ENCODE data around the gene HBM.

DNA sequence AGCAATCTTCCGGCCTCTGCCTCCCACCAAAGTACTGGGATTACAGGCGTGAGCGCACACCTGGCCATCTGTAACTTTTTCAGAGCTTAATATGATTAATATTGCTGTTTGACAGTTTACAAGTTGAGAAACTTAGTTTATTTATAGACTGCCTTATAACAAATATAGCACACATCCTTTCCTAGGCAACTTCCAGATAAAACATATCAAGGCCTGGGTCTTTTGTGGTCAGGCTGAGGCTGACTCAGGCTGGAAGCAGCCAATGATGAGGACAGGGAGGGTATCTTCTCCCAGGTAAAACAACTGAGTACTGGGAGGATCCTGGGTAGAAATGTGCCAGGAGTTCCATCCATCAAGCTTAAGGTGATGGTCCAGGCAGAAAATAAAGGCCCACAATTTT lies 47.2 kb downstream of the HBM start:
- TF ChIP-seq, protein P1, sequence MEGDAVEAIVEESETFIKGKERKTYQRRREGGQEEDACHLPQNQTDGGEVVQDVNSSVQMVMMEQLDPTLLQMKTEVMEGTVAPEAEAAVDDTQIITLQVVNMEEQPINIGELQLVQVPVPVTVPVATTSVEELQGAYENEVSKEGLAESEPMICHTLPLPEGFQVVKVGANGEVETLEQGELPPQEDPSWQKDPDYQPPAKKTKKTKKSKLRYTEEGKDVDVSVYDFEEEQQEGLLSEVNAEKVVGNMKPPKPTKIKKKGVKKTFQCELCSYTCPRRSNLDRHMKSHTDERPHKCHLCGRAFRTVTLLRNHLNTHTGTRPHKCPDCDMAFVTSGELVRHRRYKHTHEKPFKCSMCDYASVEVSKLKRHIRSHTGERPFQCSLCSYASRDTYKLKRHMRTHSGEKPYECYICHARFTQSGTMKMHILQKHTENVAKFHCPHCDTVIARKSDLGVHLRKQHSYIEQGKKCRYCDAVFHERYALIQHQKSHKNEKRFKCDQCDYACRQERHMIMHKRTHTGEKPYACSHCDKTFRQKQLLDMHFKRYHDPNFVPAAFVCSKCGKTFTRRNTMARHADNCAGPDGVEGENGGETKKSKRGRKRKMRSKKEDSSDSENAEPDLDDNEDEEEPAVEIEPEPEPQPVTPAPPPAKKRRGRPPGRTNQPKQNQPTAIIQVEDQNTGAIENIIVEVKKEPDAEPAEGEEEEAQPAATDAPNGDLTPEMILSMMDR (IDR thresholded peaks at IDR 0.05): no peak
- TF ChIP-seq POLR2AphosphoS5 (IDR thresholded peaks at IDR 0.05) (no peak), POLR2A (IDR thresholded peaks at IDR 0.05) (no peak)
